Measurements from ENCODE around the gene RBP3.

- TF ChIP-seq POLR2A (IDR thresholded peaks at IDR 0.05), result no peak
- no peak for TF ChIP-seq CTCF (IDR thresholded peaks at IDR 0.05)
These were observed 32.7 kb upstream of the RBP3 start for GRCh38 chr10:47315421-47315820.
